WERI-Rb-1 (cell line): ENCODE data around the gene CCDC88C.
A peak's percentile ranks its signal among the peaks of the same experiment; 100 is the strongest.

Experiments used
- DNase-seq: peaks from one replicate; pipeline ENCODE4 v3.0.0-alpha.2; 2020
- H3K27ac ChIP-seq: fragments of 250-450 bp; sonication (Bioruptor Pico); 2 replicates; pipeline ENCODE4 v1.5.1; 2020; ENCODE audit warnings: mild to moderate bottlenecking, moderate library complexity
- H3K27me3 ChIP-seq: fragments of 250-450 bp; sonication (Bioruptor Pico); 2 replicates; pipeline ENCODE4 v1.5.1; 2021; ENCODE audit warnings: mild to moderate bottlenecking, low read depth, moderate library complexity; ENCODE audit not compliant: insufficient read depth, severe bottlenecking
- H3K36me3 ChIP-seq: fragments of 250-450 bp; sonication (Bioruptor Pico); 2 replicates; pipeline ENCODE4 v1.5.1; 2020; ENCODE audit warnings: mild to moderate bottlenecking, moderate library complexity
- H3K4me3 ChIP-seq: 2 replicates; pipeline ENCODE4 v1.5.1; 2011; ENCODE audit warnings: low read depth, mild to moderate bottlenecking, control low read depth, low read length
- H3K9me3 ChIP-seq: fragments of 250-450 bp; sonication (Bioruptor Pico); 2 replicates; pipeline ENCODE4 v1.5.1; 2021; ENCODE audit warnings: mild to moderate bottlenecking, moderate library complexity; ENCODE audit not compliant: severe bottlenecking
- CTCF ChIP-seq: IDR thresholded peaks from 2 replicates; pipeline ENCODE4 v1.5.1; 2011; ENCODE audit warnings: low read depth, mild to moderate bottlenecking, control low read depth, inconsistent platforms, low read length

CCDC88C gene

GRCh38 chr14:91339671-91340369, 77.8 kb downstream of the CCDC88C start:
- Histone ChIP-seq H3K9me3 (no peaks in the 10 kb centered on the region), H3K36me3 (peaks cover 83% of the 10 kb centered on the region), H3K27me3 (no peaks in the 10 kb centered on the region), H3K4me3 (no peak overlapping the region), H3K27ac (no peak overlapping the region)
- no peak for DNase-seq
- TF ChIP-seq CTCF: no peak

- H3K4me3 ChIP-seq: no peak overlapping the region
- no peaks in the 10 kb centered on the region for H3K27me3 ChIP-seq
- TF ChIP-seq CTCF: no peak
- DNase-seq: no peak
- H3K9me3 ChIP-seq: no peaks in the 10 kb centered on the region
- H3K36me3 ChIP-seq: peaks cover 90% of the 10 kb centered on the region
- H3K27ac ChIP-seq: no peak overlapping the region
These were observed 78.5 kb downstream of the CCDC88C start for GRCh38 chr14:91339076-91339475.

GRCh38 chr14:91338379-91338778, 79.2 kb downstream of the CCDC88C start:
- 0 out of 2 replicates have a peak, but pooled peaks have one; percentile 0 for TF ChIP-seq CTCF
- Histone ChIP-seq H3K27me3 (no peaks in the 10 kb centered on the region), H3K27ac (no peak overlapping the region), H3K4me3 (no peak overlapping the region), H3K9me3 (no peaks in the 10 kb centered on the region), H3K36me3 (peaks cover 96% of the 10 kb centered on the region)
- no peak for DNase-seq

- no peak overlapping the region for H3K27ac ChIP-seq
- no peak for TF ChIP-seq CTCF
- no peak overlapping the region for H3K4me3 ChIP-seq
- H3K36me3 ChIP-seq: peaks cover 98% of the 10 kb centered on the region
- DNase-seq: no peak
- no peaks in the 10 kb centered on the region for H3K9me3 ChIP-seq
- H3K27me3 ChIP-seq: no peaks in the 10 kb centered on the region
These were observed 79.8 kb downstream of the CCDC88C start for GRCh38 chr14:91337699-91338335.

GRCh38 chr14:91336093-91336450, 81.5 kb downstream of the CCDC88C start:
- Histone ChIP-seq H3K36me3 (peaks cover 98% of the 10 kb centered on the region), H3K9me3 (no peaks in the 10 kb centered on the region), H3K27ac (no peak overlapping the region), H3K27me3 (no peaks in the 10 kb centered on the region), H3K4me3 (no peak overlapping the region)
- DNase-seq: no peak
- no peak for TF ChIP-seq CTCF
